Neutrophil (primary cell): ENCODE data around the gene DSEL.

ENCODE experiments used
- H3K27ac ChIP-seq: fragments of 200-600 bp; sonication (generic); 2 replicates; pipeline ENCODE4 v1.5.1; 2016; ENCODE audit warnings: mild to moderate bottlenecking, moderate library complexity
- H3K27me3 ChIP-seq: fragments of 200-600 bp; sonication (generic); 2 replicates; pipeline ENCODE4 v1.6.0; 2016; ENCODE audit warnings: mild to moderate bottlenecking
- H3K36me3 ChIP-seq: fragments of 200-600 bp; sonication (generic); 2 replicates; pipeline ENCODE4 v1.5.1; 2017
- H3K4me1 ChIP-seq, 2 experiments: fragments of 200-600 bp in 1 of 2; sonication (generic) in 1 of 2; 1 replicate in 1 of 2; 2 replicates in 1 of 2; pipeline versions ENCODE4 v1.5.1 to v1.6.1; 2013 to 2016; ENCODE audit warnings: low read depth in 1 of 2, low read length in 1 of 2, mild to moderate bottlenecking in 1 of 2, moderate library complexity in 1 of 2; ENCODE audit not compliant: control insufficient read depth in 1 of 2, insufficient read depth in 1 of 2
- H3K4me3 ChIP-seq, 2 experiments: fragments of 200-600 bp in 1 of 2; sonication (generic) in 1 of 2; 1 replicate in 1 of 2; 2 replicates in 1 of 2; pipeline ENCODE4 v1.5.1; 2013 to 2016; ENCODE audit warnings: low read depth in 1 of 2, low read length in 1 of 2, mild to moderate bottlenecking in 1 of 2, moderate library complexity in 1 of 2
- H3K9me3 ChIP-seq: fragments of 200-600 bp; sonication (generic); 2 replicates; pipeline ENCODE4 v1.5.1; 2016
- CTCF ChIP-seq: fragments of 200-600 bp; sonication (generic); IDR thresholded peaks from 2 replicates; pipeline ENCODE4 v1.5.1; 2016; ENCODE audit warnings: antibody characterized with exemption

DSEL gene

GRCh38 chr18:67504739-67505138 lies 11.8 kb downstream of the DSEL start:
- Histone ChIP-seq H3K4me1 (no peaks in the 10 kb centered on the region), H3K27me3 (no peaks in the 10 kb centered on the region), H3K27ac (no peak overlapping the region), H3K9me3 (no peaks in the 10 kb centered on the region), H3K4me3 (no peak overlapping the region), H3K36me3 (no peaks in the 10 kb centered on the region)
- no peak for TF ChIP-seq CTCF

- no peaks in the 10 kb centered on the region for H3K27me3 ChIP-seq
- H3K9me3 ChIP-seq: no peaks in the 10 kb centered on the region
- H3K4me3 ChIP-seq: no peak overlapping the region
- TF ChIP-seq CTCF: no peak
- H3K4me1 ChIP-seq: no peaks in the 10 kb centered on the region
- H3K36me3 ChIP-seq: no peaks in the 10 kb centered on the region
- H3K27ac ChIP-seq: no peak overlapping the region
These were observed 15.9 kb downstream of the DSEL start for GRCh38 chr18:67500522-67501205.

GRCh38 chr18:67496469-67496868 lies 20.1 kb downstream of the DSEL start:
- H3K4me3 ChIP-seq: no peak overlapping the region
- H3K4me1 ChIP-seq: no peaks in the 10 kb centered on the region
- TF ChIP-seq CTCF: no peak
- no peaks in the 10 kb centered on the region for H3K27me3 ChIP-seq
- no peaks in the 10 kb centered on the region for H3K36me3 ChIP-seq
- H3K9me3 ChIP-seq: no peaks in the 10 kb centered on the region
- H3K27ac ChIP-seq: no peak overlapping the region

- Histone ChIP-seq H3K4me3 (no peak overlapping the region), H3K27ac (no peak overlapping the region), H3K4me1 (no peaks in the 10 kb centered on the region), H3K9me3 (no peaks in the 10 kb centered on the region), H3K27me3 (no peaks in the 10 kb centered on the region), H3K36me3 (no peaks in the 10 kb centered on the region)
- no peak for TF ChIP-seq CTCF
These were observed 30.0 kb downstream of the DSEL start for GRCh38 chr18:67486534-67486933.

GRCh38 chr18:67485655-67486054 lies 30.9 kb downstream of the DSEL start:
- no peaks in the 10 kb centered on the region for H3K9me3 ChIP-seq
- no peak for TF ChIP-seq CTCF

More at GRCh38 chr18:67485655-67486054, 30.9 kb downstream of the DSEL start:
- Histone ChIP-seq H3K27me3 (no peaks in the 10 kb centered on the region), H3K4me3 (no peak overlapping the region), H3K36me3 (no peaks in the 10 kb centered on the region), H3K4me1 (no peaks in the 10 kb centered on the region), H3K27ac (no peak overlapping the region)
